Astrocyte of the spinal cord (primary cell): Measurements from ENCODE around the gene BCKDK.
A peak's percentile ranks its signal among the peaks of the same experiment; 100 is the strongest.
"Not testable (repeated sequence)": the region's sequence is repeated elsewhere in the genome, so short reads cannot be mapped to it uniquely, and the experiment has no call there.

Experiments used
- DNase-seq: peaks from one replicate; pipeline ENCODE4 v3.0.0; 2011; ENCODE audit warnings: low read depth, low spot score
- H3K4me3 ChIP-seq: 2 replicates; pipeline ENCODE4 v1.5.1; 2011; ENCODE audit warnings: low read depth, mild to moderate bottlenecking, low read length, moderate library complexity
- CTCF ChIP-seq: IDR thresholded peaks from 2 replicates; pipeline ENCODE4 v1.5.1; 2012; ENCODE audit warnings: low read depth, mild to moderate bottlenecking, low read length, inconsistent platforms
- in situ Hi-C: cut with HindIII; loops from 2 replicates; pipeline ENCODE4 v1.10.0; 2017; ENCODE audit warnings: low sequenced_read_pairs

Gene BCKDK

GRCh38 chr16:31135535-31136286, 27.5 kb downstream of the BCKDK start, which contains the start of gene PRSS8:
TSS of gene PRSS8 (minus strand) at chr16:31135727. CDS start at chr16:31135498, 229 bp downstream.
- DNase-seq = no peak
- no peak for TF ChIP-seq CTCF
- no peak within 1 kb of the TSS for H3K4me3 ChIP-seq
- in situ Hi-C loops = no loop called here

- in situ Hi-C loops = no loop called here
These were observed 28.1 kb downstream of the BCKDK start for GRCh38 chr16:31136287-31136662.

GRCh38 chr16:31136822-31137499, 28.8 kb downstream of the BCKDK start:
- H3K4me3 ChIP-seq, DNase-seq, in situ Hi-C loops: not testable (repeated sequence)

More at GRCh38 chr16:31136287-31136662, 28.1 kb downstream of the BCKDK start:
- H3K4me3 ChIP-seq = no peak overlapping the region
- DNase-seq = no peak
- no peak for TF ChIP-seq CTCF

- TF ChIP-seq CTCF = no peak
- H3K4me3 ChIP-seq = no peak overlapping the region
- peak; percentile 43 for DNase-seq
- in situ Hi-C loops = no loop called here
These were observed 30.7 kb downstream of the BCKDK start for GRCh38 chr16:31138621-31139578.

GRCh38 chr16:31141071-31141469, 32.9 kb downstream of the BCKDK start:
- DNase-seq, in situ Hi-C loops, H3K4me3 ChIP-seq: not testable (repeated sequence)

- peak overlapping the region; percentile 29 for H3K4me3 ChIP-seq
- no peak for TF ChIP-seq CTCF
- in situ Hi-C loops = no loop called here
- no peak for DNase-seq
These were observed 33.4 kb downstream of the BCKDK start for GRCh38 chr16:31141489-31142108.
